RWPE2 (cell line): Measurements from ENCODE around the gene KCNC1.

Source experiments
- ATAC-seq: fragments of 200-7000 bp; cut with Tn5 transposase; 3 replicates; pipeline ENCODE4 v1.9.1; 2021; ENCODE audit warnings: low read depth
- DNase-seq: peaks from one replicate; pipeline ENCODE4 v3.0.0-alpha.2; 2020; ENCODE audit warnings: low spot score
- H3K27ac ChIP-seq: fragments of 450-650 bp; 2 replicates; pipeline ENCODE4 v1.5.1; 2017; ENCODE audit warnings: mild to moderate bottlenecking; ENCODE audit not compliant: poor library complexity, severe bottlenecking
- H3K27me3 ChIP-seq: fragments of 250-450 bp; sonication (Bioruptor Pico); 2 replicates; pipeline ENCODE4 v1.5.1; 2021; ENCODE audit warnings: mild to moderate bottlenecking, moderate library complexity; ENCODE audit not compliant: insufficient read depth, poor library complexity, severe bottlenecking
- H3K36me3 ChIP-seq: fragments of 250-450 bp; sonication (Bioruptor Pico); 2 replicates; pipeline ENCODE4 v1.5.1; 2020; ENCODE audit warnings: low read depth, mild to moderate bottlenecking, moderate library complexity
- H3K4me1 ChIP-seq: fragments of 250-450 bp; sonication (Bioruptor Pico); 2 replicates; pipeline ENCODE4 v1.5.1; 2021; ENCODE audit warnings: mild to moderate bottlenecking, moderate library complexity; ENCODE audit not compliant: insufficient read depth, poor library complexity, severe bottlenecking
- H3K4me3 ChIP-seq: fragments of 250-450 bp; sonication (Bioruptor Pico); 2 replicates; pipeline ENCODE4 v1.5.1; 2021; ENCODE audit warnings: mild to moderate bottlenecking, moderate library complexity; ENCODE audit not compliant: severe bottlenecking
- H3K9me3 ChIP-seq: fragments of 250-450 bp; sonication (Bioruptor Pico); 2 replicates; pipeline ENCODE4 v1.5.1; 2021; ENCODE audit warnings: mild to moderate bottlenecking, moderate library complexity; ENCODE audit not compliant: severe bottlenecking
- CTCF ChIP-seq: fragments of 450-650 bp; IDR thresholded peaks from one replicate; pipeline ENCODE4 v1.5.1; 2017; ENCODE audit warnings: mild to moderate bottlenecking, moderate library complexity; ENCODE audit not compliant: poor library complexity, severe bottlenecking

Gene KCNC1

GRCh38 chr11:17791144-17791543 is 56.6 kb downstream of the KCNC1 start:
- Histone ChIP-seq H3K9me3 (no peaks in the 10 kb centered on the region), H3K27me3 (no peaks in the 10 kb centered on the region), H3K36me3 (no peaks in the 10 kb centered on the region), H3K4me3 (no peak overlapping the region), H3K27ac (no peak overlapping the region), H3K4me1 (peaks cover 21% of the 10 kb centered on the region)
- DNase-seq (no peak), ATAC-seq (no peak)
- TF ChIP-seq CTCF: no peak

- H3K27ac ChIP-seq: no peak overlapping the region
- H3K27me3 ChIP-seq: no peaks in the 10 kb centered on the region
- H3K9me3 ChIP-seq: no peaks in the 10 kb centered on the region
- H3K4me1 ChIP-seq: peaks cover 14% of the 10 kb centered on the region
- DNase-seq (no peak), ATAC-seq (no peak)
- no peak for TF ChIP-seq CTCF
- no peak overlapping the region for H3K4me3 ChIP-seq
- no peaks in the 10 kb centered on the region for H3K36me3 ChIP-seq
Observed at GRCh38 chr11:17792161-17792560, 57.6 kb downstream of the KCNC1 start.

- Histone ChIP-seq H3K27me3 (no peaks in the 10 kb centered on the region), H3K4me1 (peaks cover 17% of the 10 kb centered on the region), H3K4me3 (no peak overlapping the region), H3K27ac (no peak overlapping the region), H3K9me3 (no peaks in the 10 kb centered on the region), H3K36me3 (no peaks in the 10 kb centered on the region)
- DNase-seq (no peak), ATAC-seq (no peak)
- no peak for TF ChIP-seq CTCF
Observed at GRCh38 chr11:17793642-17794170, 59.1 kb downstream of the KCNC1 start.

GRCh38 chr11:17794981-17795380 is 60.4 kb downstream of the KCNC1 start:
- DNase-seq (no peak), ATAC-seq (no peak)
- TF ChIP-seq CTCF: no peak
- peaks cover 18% of the 10 kb centered on the region for H3K4me1 ChIP-seq
- H3K27me3 ChIP-seq: no peaks in the 10 kb centered on the region
- H3K4me3 ChIP-seq: no peak overlapping the region
- no peaks in the 10 kb centered on the region for H3K9me3 ChIP-seq
- no peak overlapping the region for H3K27ac ChIP-seq
- H3K36me3 ChIP-seq: no peaks in the 10 kb centered on the region

GRCh38 chr11:17796154-17796553 is 61.6 kb downstream of the KCNC1 start:
- H3K36me3 ChIP-seq: no peaks in the 10 kb centered on the region
- H3K27me3 ChIP-seq: no peaks in the 10 kb centered on the region
- no peak for ATAC-seq
- peaks cover 9% of the 10 kb centered on the region for H3K4me1 ChIP-seq
- no peak for DNase-seq
- no peaks in the 10 kb centered on the region for H3K9me3 ChIP-seq
- no peak overlapping the region for H3K27ac ChIP-seq
- H3K4me3 ChIP-seq: no peak overlapping the region
- TF ChIP-seq CTCF: no peak
